ENCODE data around the gene AP2A1.

AP2A1 gene

DNA sequence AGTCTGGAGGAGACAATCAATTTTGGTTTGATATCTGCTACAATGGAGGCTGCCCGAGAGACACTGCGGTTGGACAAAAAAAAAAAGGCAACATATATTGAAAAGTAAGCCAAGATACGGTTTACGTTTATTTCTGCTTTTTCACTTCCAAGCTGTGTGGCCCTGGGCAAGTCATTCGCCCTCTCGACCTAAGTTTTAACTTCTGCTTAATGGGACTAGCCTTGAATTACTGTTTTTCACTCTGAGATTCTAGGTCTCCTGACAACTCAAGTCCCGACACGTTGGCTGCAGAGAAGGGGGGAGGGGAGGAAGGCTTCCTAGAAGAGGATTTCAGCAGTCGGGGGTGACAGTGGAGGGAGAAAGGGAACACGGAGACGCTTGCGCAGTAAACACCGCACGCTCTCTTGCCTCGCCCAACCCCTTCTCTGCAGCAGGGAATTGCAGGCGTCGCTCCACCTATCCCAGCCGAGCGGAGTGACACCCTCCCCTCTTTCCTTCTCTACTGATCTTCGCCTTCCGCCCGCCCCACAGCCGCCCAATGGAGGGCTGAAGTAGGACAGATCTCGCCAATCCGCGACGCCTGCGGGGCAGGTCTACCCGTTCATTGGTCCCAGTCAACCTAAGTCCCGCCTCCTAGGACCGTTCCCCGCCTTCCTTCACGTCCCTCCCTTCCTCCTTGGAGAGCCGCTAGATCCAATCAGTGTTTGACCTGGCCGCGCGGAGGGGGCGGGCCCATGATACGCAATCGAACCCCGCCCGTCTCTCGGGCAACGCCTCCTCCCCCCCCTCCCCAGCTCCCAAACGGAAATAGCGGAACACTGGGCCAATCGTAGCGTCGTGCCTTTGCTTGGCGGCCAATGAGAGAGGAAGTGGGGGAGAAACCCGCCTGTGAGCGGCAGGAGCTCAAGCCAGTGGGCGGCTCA is 533 bp upstream of the AP2A1 start:
- DNase-seq (ENCODE audit: low read depth), result peak; percentile 98

DNA sequence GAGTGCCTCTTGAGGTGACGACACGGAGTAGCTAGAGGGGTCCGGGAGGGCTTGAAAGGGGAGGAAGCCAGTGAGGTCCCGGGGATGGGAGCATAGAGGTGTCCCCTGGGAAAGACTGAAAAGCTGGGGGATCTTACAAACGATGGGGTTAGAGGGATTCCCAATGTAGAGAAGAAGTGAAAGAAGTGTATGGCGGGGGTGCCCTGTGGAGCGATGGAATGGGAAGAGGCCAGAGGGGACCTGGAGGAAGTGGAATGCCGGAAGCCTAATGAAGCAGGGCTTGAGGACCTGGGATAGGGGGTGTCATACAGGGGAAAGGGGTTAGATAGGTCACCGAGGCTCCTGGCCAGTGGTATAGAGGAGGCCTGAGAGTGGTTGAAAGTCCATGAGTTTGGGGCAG is 580 bp downstream of the AP2A1 start:
- no peak for DNase-seq (ENCODE audit: low read depth)

DNA sequence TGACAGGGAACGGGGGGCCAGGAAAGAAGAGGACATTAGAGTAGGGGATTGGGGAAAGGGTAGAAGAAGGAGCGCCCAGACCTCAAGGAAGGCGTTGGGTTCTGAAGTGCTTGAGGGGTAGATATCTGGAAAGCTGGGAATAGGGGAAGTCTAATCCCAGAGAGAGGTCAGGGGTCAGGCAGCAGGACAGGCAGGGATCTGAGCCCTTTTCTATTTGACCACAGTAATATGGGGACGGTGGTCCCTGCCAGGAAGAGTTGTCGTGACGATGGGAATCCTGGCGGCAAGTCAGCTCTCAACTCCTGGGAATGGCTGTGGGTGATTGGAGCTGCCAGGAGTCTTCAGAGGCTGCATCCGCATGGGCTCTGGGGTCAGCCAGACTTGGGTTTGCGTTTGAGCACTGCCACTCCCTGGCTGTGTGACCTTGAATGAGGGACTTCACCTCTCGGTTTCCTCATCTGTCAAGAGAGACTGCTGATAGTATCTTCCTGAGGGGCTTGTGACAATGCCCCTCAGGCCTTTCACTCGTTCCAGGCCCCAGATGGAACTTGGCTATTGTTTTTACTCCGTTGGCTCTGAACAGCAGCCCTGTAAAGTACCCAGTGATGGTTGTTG is 1.3 kb downstream of the AP2A1 start:
- no peak for DNase-seq (ENCODE audit: low read depth)

DNA sequence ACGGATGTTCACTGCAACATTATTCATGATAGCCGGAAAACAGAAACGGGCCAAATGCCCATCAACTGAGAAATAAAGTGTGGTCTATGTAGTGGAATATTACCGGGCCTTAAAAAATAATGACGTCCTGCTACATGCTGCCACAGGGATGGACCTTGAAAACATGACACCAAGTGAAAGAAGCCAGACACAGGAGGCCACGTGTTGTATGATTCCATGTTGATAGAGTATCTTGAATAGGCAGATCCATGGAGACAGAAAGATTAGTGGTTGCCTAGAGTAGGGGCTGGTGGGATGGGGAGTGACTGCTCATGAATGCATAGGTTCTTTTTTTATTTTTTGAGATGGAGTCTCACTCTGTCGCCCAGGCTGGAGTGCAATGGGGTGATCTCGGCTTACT is 3.7 kb downstream of the AP2A1 start:
- DNase-seq (ENCODE audit: low read depth), result no peak

DNA sequence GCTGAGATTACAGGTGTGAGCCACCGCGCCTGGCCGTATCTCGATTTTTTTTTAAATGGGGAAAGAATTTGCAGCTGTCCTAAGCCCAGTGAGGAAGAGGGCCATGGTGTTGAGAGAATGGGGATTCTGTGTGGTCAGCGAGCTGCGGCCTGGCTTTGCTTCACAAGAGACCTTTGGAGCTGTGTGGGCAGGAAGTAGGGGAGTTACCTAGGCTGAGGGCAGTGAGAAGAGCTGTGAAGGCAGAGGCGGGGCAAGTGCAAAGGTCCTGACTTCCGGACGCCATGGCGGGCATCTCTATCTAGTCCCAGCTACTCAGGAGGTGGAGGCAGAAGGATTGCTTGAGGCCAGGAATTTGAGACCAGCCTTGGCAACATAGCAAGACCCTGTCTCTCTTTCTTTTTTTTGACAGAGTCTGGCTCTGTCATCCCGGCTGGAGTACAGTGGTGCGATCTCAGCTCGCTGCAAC is 4.9 kb downstream of the AP2A1 start:
- no peak for DNase-seq (ENCODE audit: low read depth)

DNA sequence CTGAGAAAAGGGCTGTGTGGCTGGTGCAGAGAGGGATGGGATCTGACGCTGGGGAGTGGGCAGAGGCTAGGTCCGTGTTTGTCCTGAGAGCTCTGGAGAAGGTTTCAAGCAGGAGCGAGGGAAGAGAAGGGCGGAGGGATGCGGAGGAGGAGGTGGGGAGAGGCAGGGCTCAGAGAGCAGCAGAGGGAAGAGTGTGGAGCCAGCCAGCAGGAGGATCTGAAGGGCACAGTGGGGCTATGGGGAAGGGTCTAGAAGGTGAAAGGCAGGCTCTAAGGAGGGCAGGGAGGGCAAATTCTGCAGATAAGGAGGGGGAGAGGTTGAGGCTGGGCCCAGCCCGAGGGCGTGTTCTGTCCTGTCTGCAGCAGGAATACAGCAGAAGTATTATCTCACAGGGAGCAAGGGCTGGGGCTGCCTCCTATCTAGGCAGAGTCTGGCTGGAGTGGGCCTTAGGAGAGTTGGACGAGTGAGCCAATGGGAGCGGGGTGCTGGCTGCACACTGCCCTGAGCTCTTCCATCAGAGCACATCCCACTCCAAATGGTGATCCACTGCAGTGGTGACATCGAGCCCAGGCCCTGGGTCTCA is 6.1 kb downstream of the AP2A1 start:
- no peak for DNase-seq (ENCODE audit: low read depth)

DNA sequence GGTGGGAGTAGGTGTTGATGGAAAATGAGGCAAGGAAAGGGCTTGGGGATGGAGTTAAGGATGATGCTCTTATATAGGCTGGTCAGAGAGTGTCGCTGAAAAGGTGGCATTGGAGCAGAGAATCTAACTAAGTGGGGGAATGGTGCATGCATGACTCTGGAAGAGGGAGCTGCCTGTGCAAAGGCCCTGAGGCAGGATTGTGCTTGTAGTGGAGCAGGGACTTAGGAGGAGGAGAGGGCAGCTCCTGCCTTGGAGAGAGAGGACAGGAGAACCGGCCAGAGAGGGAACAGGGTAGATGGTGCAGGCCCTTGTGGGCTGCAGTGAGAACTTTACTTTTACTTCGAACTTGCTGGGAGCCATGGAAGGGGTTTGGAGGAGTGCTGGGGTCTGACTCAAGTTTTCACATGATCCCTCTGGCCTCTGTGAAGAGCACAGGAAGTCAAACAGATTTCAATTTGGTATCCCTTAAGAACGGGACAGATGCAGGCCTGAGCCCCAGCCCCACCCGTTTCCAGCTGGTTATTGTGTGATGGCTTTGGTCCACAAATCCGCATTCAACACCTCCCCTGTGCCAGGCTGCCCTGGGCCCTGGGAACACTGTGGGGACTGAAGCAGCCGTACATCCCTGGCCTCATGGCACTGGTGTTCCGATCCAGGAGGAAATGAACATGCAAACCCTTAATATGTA is 7.0 kb downstream of the AP2A1 start:
- no peak for DNase-seq (ENCODE audit: low read depth)

DNA sequence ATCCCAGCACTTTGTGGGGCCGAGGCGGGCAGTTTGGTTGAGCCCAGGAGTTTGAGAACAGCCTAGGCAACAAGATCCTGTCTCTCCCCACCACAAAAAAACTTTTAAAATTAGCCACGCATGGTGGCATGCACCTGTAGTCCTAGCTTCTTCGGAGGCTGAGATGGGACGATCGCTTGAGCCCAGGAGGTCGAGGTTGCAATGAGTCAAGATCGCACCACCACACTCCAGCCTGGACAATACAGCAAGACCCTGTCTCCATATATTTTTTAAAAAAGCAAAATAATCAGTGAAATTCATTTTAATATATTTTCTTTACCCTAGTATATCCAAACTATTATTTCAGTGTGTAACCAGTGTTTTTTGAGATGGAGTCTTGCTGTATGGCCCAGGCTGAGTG is 8.2 kb downstream of the AP2A1 start:
- DNase-seq (ENCODE audit: low read depth), result no peak

DNA sequence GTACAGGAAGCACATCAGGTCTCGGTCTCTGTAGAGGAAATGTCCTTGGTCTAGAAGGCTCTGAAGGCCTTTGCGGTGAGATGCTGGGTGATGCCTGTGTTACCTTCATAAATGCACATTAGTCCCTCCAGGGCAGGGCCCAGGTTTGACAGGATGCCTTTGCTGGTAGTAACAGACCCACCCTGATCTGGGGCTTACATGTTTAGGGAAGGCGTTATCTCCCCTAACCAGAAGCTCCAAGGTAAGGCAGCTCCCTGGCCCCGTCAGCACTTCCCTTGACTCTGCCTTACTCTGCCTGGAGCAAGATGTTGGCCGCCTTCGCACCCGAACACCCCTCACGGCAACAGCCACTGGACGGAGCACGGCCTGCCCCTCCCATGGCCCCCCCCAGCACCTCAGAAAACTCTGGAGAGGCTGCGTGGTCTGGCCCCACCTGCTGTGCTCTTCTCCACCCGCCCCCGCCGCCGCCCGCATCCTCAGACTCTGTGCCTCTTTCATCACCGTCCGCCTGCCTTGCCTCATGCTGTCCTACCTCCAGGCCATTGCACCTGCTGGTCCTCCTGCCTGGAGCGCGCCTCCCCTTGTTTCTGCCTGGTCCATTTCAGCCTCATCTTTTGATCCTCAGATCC is 9.1 kb downstream of the AP2A1 start:
- no peak for DNase-seq (ENCODE audit: low read depth)

DNA sequence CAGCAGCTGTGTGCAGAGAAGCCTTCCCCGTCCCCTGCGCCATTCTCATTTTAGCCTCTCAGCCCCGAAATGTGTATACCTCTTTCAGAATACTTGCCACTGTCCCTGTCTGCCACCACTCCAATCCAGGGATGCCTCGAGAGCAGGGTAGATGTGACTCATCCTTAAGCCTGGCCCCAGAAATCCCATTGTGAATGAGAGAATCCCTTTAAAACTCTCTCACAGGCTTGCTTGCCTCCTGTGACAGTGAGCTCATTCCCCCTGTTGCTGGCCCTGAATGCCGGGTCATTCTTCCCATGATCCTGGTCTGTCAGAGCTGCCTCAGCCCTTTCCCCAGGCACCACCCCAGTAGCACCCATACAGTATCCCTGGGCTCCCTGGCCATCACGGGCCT is 9.6 kb downstream of the AP2A1 start:
- DNase-seq (ENCODE audit: low read depth), result no peak

DNA sequence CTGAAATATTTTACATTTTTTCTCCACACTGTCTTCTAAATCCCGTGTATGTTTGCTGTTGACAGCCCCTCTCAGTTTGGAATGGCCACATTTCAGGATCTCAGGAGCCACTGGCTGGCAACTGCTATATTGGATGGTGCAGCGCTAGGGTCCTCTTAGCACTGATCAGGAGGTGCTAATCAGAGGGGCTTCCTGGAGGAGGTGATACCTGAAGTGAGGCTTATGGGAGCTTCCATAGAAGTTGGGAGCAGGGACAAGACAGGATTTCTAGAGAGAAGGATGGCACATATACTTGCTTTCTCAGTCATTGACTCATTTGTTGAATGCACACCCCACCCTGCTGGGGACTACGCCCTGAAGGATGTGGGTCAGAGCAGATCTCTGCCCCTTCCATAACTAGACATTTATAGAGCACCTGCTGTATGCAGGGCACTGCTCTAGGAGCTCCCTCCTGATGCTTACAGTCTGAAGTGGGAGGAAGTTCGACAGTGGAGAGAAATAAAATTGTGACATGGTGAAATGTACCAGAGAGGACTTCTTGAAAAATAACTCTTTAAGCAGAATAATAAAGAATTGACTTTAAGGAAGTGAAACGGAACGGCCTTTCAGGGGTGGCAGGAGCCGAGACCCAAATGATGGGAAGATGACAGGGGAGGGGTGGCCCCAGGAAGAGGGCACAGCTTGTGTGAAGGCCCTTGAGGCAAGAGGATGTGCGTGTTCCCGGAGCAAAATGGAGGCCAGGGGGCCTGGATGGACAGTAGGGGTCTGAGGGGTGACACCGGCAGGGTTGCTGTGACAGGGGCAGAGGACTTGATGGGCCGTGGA is 13.1 kb downstream of the AP2A1 start:
- no peak for DNase-seq (ENCODE audit: low read depth)

DNA sequence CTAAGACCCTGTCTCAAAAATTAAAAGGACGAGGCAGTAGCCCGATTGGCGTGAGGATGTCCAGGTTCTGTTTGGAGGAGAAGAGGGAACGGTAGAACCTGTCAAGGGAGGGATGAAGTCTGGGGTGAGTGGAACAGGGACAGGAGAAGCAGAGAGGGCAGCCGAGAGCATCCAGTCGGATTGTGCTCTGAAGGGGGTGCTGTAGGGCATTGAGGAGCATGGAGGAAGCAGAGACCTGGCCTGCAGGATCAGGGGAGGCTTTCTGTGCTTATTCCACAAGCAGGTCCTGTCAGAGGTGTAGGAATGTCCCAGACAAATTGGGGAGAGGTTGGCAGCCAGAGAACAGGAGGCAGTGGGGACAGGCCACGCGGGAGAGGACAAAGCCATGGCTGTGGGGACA is 14.1 kb downstream of the AP2A1 start:
- DNase-seq (ENCODE audit: low read depth), result no peak

DNA sequence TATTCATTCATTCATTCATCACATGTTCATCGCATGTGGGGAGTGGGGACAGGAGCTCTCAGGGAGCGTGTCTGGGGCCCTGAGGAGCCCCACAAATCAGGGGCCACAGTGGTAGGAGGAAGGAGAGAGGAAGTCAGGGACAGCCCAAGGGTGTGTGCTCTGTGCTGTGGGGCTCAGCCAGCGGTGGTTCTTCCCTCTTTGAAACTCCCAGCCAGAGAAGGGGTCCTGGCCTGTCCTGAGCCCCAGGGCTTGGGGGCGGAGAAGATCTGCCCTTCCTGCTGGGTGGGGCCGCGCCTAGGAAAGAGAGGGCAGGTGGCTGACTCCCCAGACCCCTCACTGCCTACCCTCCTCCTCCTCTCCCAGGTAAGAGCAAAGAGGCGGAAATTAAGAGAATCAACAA is 14.6 kb downstream of the AP2A1 start:
- DNase-seq (ENCODE audit: low read depth), result no peak

DNA sequence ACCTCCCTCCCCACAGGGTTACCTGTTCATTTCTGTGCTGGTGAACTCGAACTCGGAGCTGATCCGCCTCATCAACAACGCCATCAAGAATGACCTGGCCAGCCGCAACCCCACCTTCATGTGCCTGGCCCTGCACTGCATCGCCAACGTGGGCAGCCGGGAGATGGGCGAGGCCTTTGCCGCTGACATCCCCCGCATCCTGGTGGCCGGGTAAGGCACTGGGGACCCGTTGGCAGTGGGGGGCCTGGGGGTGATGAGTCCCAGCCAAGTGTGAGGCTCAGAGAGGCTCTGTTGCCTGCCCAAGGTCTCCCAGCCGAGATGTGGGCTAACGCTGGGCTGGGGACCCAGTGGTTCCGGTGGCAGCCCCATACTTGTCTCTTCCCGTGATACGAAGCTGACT is 15.7 kb downstream of the AP2A1 start:
- no peak for DNase-seq (ENCODE audit: low read depth)

DNA sequence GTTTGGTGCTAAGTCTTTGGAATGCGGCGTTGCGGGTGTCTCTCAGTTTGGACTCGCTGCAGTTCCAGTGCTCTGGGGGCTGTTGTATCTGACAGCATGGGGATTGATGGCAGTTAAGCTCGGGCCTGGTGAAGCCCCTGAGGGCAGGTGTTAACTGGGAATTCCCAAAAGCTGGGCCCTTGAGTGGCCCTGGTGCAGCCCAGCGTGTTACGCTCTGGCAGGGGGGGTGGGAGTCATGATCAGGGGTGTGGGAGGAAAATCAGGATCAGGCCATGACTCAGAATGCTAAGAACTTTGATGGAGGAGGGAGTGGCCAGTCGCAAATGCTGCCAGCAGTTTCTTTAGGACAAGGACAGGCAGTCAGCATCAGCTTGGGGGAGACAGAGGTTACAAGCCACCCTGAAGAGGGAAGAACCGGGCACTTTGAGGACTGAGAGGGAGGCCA is 19.6 kb downstream of the AP2A1 start:
- DNase-seq (ENCODE audit: low read depth), result no peak

DNA sequence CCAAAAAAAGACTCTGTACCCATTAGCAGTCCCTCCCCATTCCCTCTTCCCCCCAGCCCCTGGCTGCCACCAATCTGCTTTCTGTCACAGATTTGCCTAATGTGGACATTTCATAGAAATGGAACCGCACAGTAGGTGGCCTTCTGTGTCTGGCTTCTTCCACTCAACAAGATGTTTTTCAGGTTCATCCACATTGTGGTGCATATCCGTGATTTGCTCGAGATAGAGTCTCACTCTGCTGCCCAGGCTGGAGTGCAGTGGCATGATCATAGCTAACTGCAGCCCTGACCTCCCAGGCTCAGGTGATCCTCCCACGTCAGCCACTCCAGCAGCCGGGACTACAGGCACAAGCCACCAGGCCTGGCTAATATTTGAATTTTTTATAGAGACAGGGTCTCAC is 20.9 kb downstream of the AP2A1 start:
- no peak for DNase-seq (ENCODE audit: low read depth)

DNA sequence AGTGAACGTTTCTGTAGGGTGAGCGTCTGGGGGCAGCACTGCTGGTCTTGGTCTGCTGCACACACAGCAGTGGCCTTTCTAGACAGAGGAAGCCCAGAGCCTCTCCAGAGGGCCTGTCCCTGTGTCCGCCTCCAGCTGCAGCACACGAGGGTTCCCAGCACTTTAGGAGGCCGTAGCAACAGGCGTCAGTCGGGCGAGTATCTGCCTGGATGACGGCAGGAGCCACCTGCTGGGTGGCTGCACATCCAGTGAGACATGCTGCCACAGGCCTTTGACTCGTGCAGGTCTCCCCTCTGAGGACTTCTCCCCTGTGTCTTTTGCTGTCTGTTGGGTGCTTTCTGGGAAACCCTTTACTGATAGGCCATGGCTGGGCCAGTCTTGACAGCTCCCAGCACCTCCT is 22.1 kb downstream of the AP2A1 start:
- DNase-seq (ENCODE audit: low read depth), result no peak

DNA sequence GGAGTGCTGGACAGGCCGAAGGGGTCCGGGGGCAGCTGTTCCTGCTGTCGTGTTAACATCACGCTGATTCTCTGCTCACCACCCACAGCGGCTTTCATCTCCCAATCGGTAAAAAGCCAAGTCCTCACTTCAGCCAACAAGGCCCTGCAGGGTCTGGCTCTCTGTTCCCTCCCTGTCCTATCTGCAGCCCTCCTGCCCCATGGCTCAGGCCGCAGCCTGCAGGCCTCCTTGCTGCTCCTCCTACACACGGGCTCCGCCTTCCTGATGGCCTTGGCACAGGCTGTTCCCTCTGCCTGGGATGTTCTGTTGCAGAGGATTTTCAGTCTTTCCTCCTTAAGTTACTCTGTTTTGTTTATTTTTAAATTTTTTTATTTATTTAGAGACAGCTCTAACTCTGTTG is 24.1 kb downstream of the AP2A1 start:
- no peak for DNase-seq (ENCODE audit: low read depth)

DNA sequence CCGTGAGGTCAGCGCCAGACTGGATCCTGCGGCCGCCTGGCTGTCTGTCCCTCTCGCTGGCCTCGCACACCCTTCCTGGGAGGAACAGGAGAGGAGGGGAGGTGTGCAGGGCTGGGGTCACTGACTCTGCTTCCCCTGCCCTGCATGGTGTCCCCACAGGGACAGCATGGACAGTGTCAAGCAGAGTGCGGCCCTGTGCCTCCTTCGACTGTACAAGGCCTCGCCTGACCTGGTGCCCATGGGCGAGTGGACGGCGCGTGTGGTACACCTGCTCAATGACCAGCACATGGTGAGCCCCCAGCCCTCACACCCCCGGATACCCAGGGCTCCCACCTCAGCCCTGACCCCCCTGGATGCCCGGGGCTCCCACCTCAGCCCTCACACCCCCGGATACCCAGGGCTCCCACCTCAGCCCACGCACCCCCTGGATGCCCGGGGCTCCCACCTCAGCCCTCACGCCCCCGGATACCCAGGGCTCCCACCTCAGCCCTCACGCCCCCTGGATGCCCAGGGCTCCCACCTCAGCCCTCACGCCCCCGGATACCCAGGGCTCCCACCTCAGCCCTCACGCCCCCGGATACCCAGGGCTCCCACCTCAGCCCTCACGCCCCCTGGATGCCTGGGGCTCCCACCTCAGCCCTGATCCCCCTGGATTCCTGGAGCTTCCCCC is 25.1 kb downstream of the AP2A1 start:
- DNase-seq (ENCODE audit: low read depth), result no peak

DNA sequence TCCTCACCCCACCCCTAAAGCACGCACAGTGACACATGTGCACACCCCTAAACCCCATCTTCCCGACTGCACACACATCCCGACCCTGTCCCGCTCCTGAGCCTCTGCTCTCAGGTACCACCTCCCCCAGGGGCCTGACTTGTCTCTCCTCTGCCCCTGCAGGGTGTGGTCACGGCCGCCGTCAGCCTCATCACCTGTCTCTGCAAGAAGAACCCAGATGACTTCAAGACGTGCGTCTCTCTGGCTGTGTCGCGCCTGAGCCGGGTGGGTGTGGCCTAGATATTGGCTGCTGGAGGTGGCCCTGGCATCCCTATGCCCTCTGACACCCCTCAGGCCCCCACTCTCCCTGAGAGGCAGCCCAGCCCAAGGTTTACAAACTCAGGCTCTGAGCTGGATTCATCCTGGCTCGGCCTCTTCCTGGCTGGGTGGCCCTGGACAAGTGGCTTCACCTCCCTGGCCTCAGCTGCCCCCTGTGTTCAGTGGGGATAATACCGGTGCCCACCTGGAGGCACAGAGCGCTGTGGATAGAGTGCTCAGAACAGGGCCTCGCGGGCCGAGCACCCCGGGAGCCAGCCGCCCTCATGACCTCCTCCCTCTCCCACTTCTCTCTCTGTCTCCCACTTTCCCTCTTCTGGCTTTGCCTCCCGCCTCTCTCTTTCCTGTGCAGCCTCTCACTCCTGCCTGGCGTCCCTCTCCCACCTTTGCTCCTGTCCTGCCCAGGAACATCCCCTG is 26.2 kb downstream of the AP2A1 start:
- DNase-seq (ENCODE audit: low read depth), result no peak
